Astrocyte (in vitro differentiated cells and primary cell): ENCODE measurements around the gene LRMDA.

Experiments used
- CTCF ChIP-seq: IDR thresholded peaks from 2 replicates; pipeline ENCODE4 v1.5.1; 2011; ENCODE audit warnings: low read depth, mild to moderate bottlenecking, inconsistent platforms, low read length, moderate library complexity; ENCODE audit not compliant: insufficient read depth
- EZH2 ChIP-seq: IDR thresholded peaks from 2 replicates; pipeline ENCODE4 v1.6.1; 2012; ENCODE audit warnings: mild to moderate bottlenecking, low read length, inconsistent platforms; ENCODE audit not compliant: insufficient read depth

- TF ChIP-seq EZH2 (no peak), CTCF (no peak)
These were observed 37.2 kb upstream of the LRMDA start for GRCh38 chr10:75394221-75394620.
